Renal cortical epithelial cell (primary cell): ENCODE results near the gene B4GALNT4. TPM values are rescaled to one million over a fixed set of nuclear protein-coding genes. Genes with fewer than 3 reads are reported as not detected.
"Not testable (repeated sequence)": the region's sequence is repeated elsewhere in the genome, so short reads cannot be mapped to it uniquely, and the experiment has no call there.

Experiments
- DNase-seq: peaks from one replicate; pipeline ENCODE4 v3.0.0-alpha.2; 2011; ENCODE audit warnings: low read depth
- total RNA-seq: library from RNA; depleted of rRNA; stranded (reverse); fragments of >200 nt; gene quantifications from 2 replicates; pipeline ENCODE4 v1.2.3, GENCODE V29; 2014

B4GALNT4 gene
- total RNA-seq, 1 donor from 2014 or later, result 4.5 TPM

- no peak for DNase-seq
These were observed 51.0 kb downstream of the B4GALNT4 start for GRCh38 chr11:420054-420910.

- DNase-seq, result no peak
These were observed 51.6 kb downstream of the B4GALNT4 start for GRCh38 chr11:420911-421321.

GRCh38 chr11:422249-422656 lies 53.0 kb downstream of the B4GALNT4 start:
- no peak for DNase-seq

GRCh38 chr11:424232-424631 lies 54.9 kb downstream of the B4GALNT4 start:
- no peak for DNase-seq

- not testable (repeated sequence) for DNase-seq
These were observed 55.5 kb downstream of the B4GALNT4 start for GRCh38 chr11:424766-425165.

GRCh38 chr11:425301-425700 lies 56.0 kb downstream of the B4GALNT4 start:
- DNase-seq, result no peak

- no peak for DNase-seq
These were observed 57.6 kb downstream of the B4GALNT4 start for GRCh38 chr11:426851-427250.

- DNase-seq, result no peak
These were observed 59.0 kb downstream of the B4GALNT4 start for GRCh38 chr11:428295-428694.

- DNase-seq, result no peak
These were observed 60.1 kb downstream of the B4GALNT4 start for GRCh38 chr11:429391-429790.

- no peak for DNase-seq
These were observed 60.7 kb downstream of the B4GALNT4 start for GRCh38 chr11:429931-430456.

Other genes with a start within 250 kb of the B4GALNT4 start
- 0.55 TPM in 1 of 2 replicates, not detected in the other for gene SCGB1C1, start 176.4 kb upstream of the B4GALNT4 start, total RNA-seq
- gene BET1L, start 162.1 kb upstream of the B4GALNT4 start, total RNA-seq, result 18.9 and 23.7 TPM in 2 replicates
- 144 and 162 TPM in 2 replicates for gene RIC8A, start 161.8 kb upstream of the B4GALNT4 start, total RNA-seq
- 4.3 and 10.0 TPM in 2 replicates for gene SIRT3, start 133.2 kb upstream of the B4GALNT4 start, total RNA-seq
- 74.2 and 172 TPM in 2 replicates for gene PSMD13, start 132.5 kb upstream of the B4GALNT4 start, total RNA-seq
- not detected in 2 replicates for gene NLRP6, start 91.1 kb upstream of the B4GALNT4 start, total RNA-seq
- gene PGGHG, start 80.4 kb upstream of the B4GALNT4 start, total RNA-seq, result 8.8 and 12.9 TPM in 2 replicates
- not detected in 2 replicates for gene IFITM5, start 70.0 kb upstream of the B4GALNT4 start, total RNA-seq
- 13.5 and 126 TPM in 2 replicates for gene IFITM2, start 61.7 kb upstream of the B4GALNT4 start, total RNA-seq
- 7.6 and 53.5 TPM in 2 replicates for gene IFITM1, start 55.5 kb upstream of the B4GALNT4 start, total RNA-seq
- gene IFITM3, start 48.6 kb upstream of the B4GALNT4 start, total RNA-seq, result 14.9 and 70.2 TPM in 2 replicates
- gene PKP3, start 24.7 kb downstream of the B4GALNT4 start, total RNA-seq, result 1.7 and 13.7 TPM in 2 replicates
- 5.4 and 41.5 TPM in 2 replicates for gene SIGIRR, start 45.5 kb downstream of the B4GALNT4 start, total RNA-seq
- gene ANO9, start 72.5 kb downstream of the B4GALNT4 start, total RNA-seq, result 9.2 and 10.8 TPM in 2 replicates
- 25.9 and 40.7 TPM in 2 replicates for gene PTDSS2, start 80.8 kb downstream of the B4GALNT4 start, total RNA-seq
- 227 and 230 TPM in 2 replicates for gene RNH1, start 137.7 kb downstream of the B4GALNT4 start, total RNA-seq
- 40.5 and 51.2 TPM in 2 replicates for gene HRAS, start 166.1 kb downstream of the B4GALNT4 start, total RNA-seq
- 0.17 and 2.0 TPM in 2 replicates for gene LRRC56, start 168.0 kb downstream of the B4GALNT4 start, total RNA-seq
- gene LMNTD2, start 191.2 kb downstream of the B4GALNT4 start, total RNA-seq, result 0.69 and 1.7 TPM in 2 replicates
- 65.7 and 110 TPM in 2 replicates for gene RASSF7, start 191.5 kb downstream of the B4GALNT4 start, total RNA-seq
- 27.4 and 40.9 TPM in 2 replicates for gene PHRF1, start 207.0 kb downstream of the B4GALNT4 start, total RNA-seq
- 17.1 and 23.3 TPM in 2 replicates for gene IRF7, start 246.5 kb downstream of the B4GALNT4 start, total RNA-seq